Keratinocyte (primary cell): ENCODE data around the gene PYDC1. TPM values are rescaled to one million over a fixed set of nuclear protein-coding genes. Genes with fewer than 3 reads are reported as not detected.

Experiments
- DNase-seq: peaks from one replicate; pipeline ENCODE4 v3.0.0-alpha.2; 2011; ENCODE audit warnings: low read depth, missing footprints, low spot score
- FAIRE-seq: peaks from 2 replicates; lab custom pipeline; 2011; peaks lifted over from hg19 to GRCh38; lab: Jason Lieb, UNC
- H2AFZ ChIP-seq: 2 replicates; pipeline ENCODE4 v1.6.0; 2012; ENCODE audit warnings: low read length, control low read depth, inconsistent platforms; ENCODE audit not compliant: control insufficient read depth
- H3K27ac ChIP-seq: 2 replicates; pipeline ENCODE4 v1.5.1; 2011; ENCODE audit warnings: low read length; ENCODE audit not compliant: control insufficient read depth, insufficient read depth
- H3K27me3 ChIP-seq: 3 replicates; pipeline ENCODE4 v1.6.0; 2011; ENCODE audit warnings: low read length; ENCODE audit not compliant: control insufficient read depth, insufficient read depth; ENCODE audit errors: extremely low read depth
- H3K36me3 ChIP-seq, 2 experiments: 2 replicates in 1 of 2; 3 replicates in 1 of 2; pipeline ENCODE4 v1.5.1; 2011; ENCODE audit warnings: low read length in 2 of 2, mild to moderate bottlenecking in 1 of 2; ENCODE audit not compliant: control insufficient read depth in 2 of 2, insufficient read depth in 2 of 2; ENCODE audit errors: extremely low read depth in 1 of 2
- H3K4me1 ChIP-seq: 3 replicates; pipeline ENCODE4 v1.5.1; 2011; ENCODE audit warnings: low read length; ENCODE audit not compliant: control insufficient read depth, insufficient read depth; ENCODE audit errors: extremely low read depth
- H3K4me2 ChIP-seq: 3 replicates; pipeline ENCODE4 v1.6.0; 2011; ENCODE audit warnings: low read depth, low read length; ENCODE audit not compliant: control insufficient read depth, insufficient read depth; ENCODE audit errors: extremely low read depth
- H3K4me3 ChIP-seq, 3 experiments: fragments of 200-600 bp in 1 of 3; sonication (generic) in 1 of 3; 2 replicates in 2 of 3; 3 replicates in 1 of 3; pipeline ENCODE4 v1.5.1; 2011 to 2016; ENCODE audit warnings: low read length in 3 of 3, mild to moderate bottlenecking in 3 of 3, control low read depth in 2 of 3, inconsistent platforms in 1 of 3, low read depth in 1 of 3, mixed read lengths in 1 of 3, mixed run types in 1 of 3, moderate library complexity in 1 of 3; ENCODE audit not compliant: control insufficient read depth in 2 of 3, insufficient read depth in 2 of 3; ENCODE audit errors: extremely low read depth in 1 of 3
- H3K79me2 ChIP-seq: 2 replicates; pipeline ENCODE4 v1.6.0; 2012; ENCODE audit warnings: low read length; ENCODE audit not compliant: control insufficient read depth, insufficient read depth
- H3K9ac ChIP-seq: 3 replicates; pipeline ENCODE4 v1.6.0; 2011; ENCODE audit warnings: low read length; ENCODE audit not compliant: control insufficient read depth, insufficient read depth; ENCODE audit errors: extremely low read depth
- H3K9me1 ChIP-seq: 3 replicates; pipeline ENCODE4 v1.6.0; 2011; ENCODE audit warnings: low read length; ENCODE audit not compliant: control insufficient read depth, insufficient read depth; ENCODE audit errors: extremely low read depth
- H3K9me3 ChIP-seq: 2 replicates; pipeline ENCODE4 v1.5.1; 2012; ENCODE audit warnings: low read depth, low read length; ENCODE audit not compliant: control insufficient read depth
- H4K20me1 ChIP-seq: 3 replicates; pipeline ENCODE4 v1.6.0; 2011; ENCODE audit warnings: low read length; ENCODE audit not compliant: control insufficient read depth, insufficient read depth; ENCODE audit errors: extremely low read depth
- CTCF ChIP-seq, 3 experiments: IDR thresholded peaks in 1 of 3; conservative IDR thresholded peaks in 1 of 3; optimal IDR thresholded peaks in 1 of 3; 2 replicates in 2 of 3; 3 replicates in 1 of 3; pipeline versions ENCODE3 to v1.5.1; 2011; ENCODE audit warnings: low read length in 3 of 3, mild to moderate bottlenecking in 3 of 3, moderate library complexity in 2 of 3, control low read depth in 1 of 3, inconsistent platforms in 1 of 3; ENCODE audit not compliant: insufficient read depth in 2 of 3; ENCODE audit errors: extremely low read depth in 1 of 3
- EZH2 ChIP-seq: IDR thresholded peaks from one replicate; pipeline ENCODE4 v1.6.1; 2012; ENCODE audit warnings: inconsistent platforms, mild to moderate bottlenecking, low read length, moderate library complexity
- dilution Hi-C: fragments of 300-500 bp; cut with MboI; formaldehyde crosslinking; loops from one replicate; pipeline ENCODE4 v1.7.0; 2020; ENCODE audit warnings: low sequenced_read_pairs; ENCODE audit not compliant: extremely low pct_ligation_motif_present
- polyA plus RNA-seq, 5 experiments: library from polyadenylated mRNA; depleted of rRNA in 3 of 5; stranded (reverse) in 3 of 5; stranded (forward) in 1 of 5; unstranded in 1 of 5; fragments of >200 nt; gene quantifications; 1 replicate in 1 of 5; 2 replicates in 3 of 5; 3 replicates in 1 of 5; pipeline versions ENCODE4 v1.2.1 to v1.2.3, GENCODE V29; 2011 to 2012; ENCODE audit warnings: missing spikeins in 2 of 5, low read depth in 1 of 5, low replicate concordance in 1 of 5

PYDC1 gene
- polyA plus RNA-seq, 1 donor (not counting 4 experiments of a cell fraction or from before 2014, with no cell fraction given) = not detected

- no peaks in the 10 kb centered on the region for H3K9me3 ChIP-seq
- H3K4me2 ChIP-seq = no peak overlapping the region
- no peak overlapping the region for H2AFZ ChIP-seq
- no peaks in the 10 kb centered on the region for H3K4me1 ChIP-seq
- TF ChIP-seq EZH2 (no peak), CTCF (optimal IDR thresholded peaks at IDR 0.05 in 1 of 3, IDR thresholded peaks at IDR 0.05 in 1 of 3, conservative IDR thresholded peaks at IDR 0.05 in 1 of 3; ENCODE audit: extremely low read depth in 1 of 3, insufficient read depth in 2 of 3, low read length in 3 of 3) (no peak)
- H3K27ac ChIP-seq = no peak overlapping the region
- H3K9me1 ChIP-seq = no peaks in the 10 kb centered on the region
- H3K79me2 ChIP-seq = no peaks in the 10 kb centered on the region
- dilution Hi-C loops = no loop called here
- H3K4me3 ChIP-seq = no peak overlapping the region
- DNase-seq (no peak), FAIRE-seq (no peak)
- no peaks in the 10 kb centered on the region for H3K36me3 ChIP-seq
- H3K9ac ChIP-seq = no peak overlapping the region
- no peaks in the 10 kb centered on the region for H3K27me3 ChIP-seq
- no peaks in the 10 kb centered on the region for H4K20me1 ChIP-seq
These were observed 12.6 kb upstream of the PYDC1 start for GRCh38 chr16:31229501-31229900.

- Histone ChIP-seq H3K27ac (no peak overlapping the region), H3K9ac (no peak overlapping the region), H2AFZ (no peak overlapping the region), H3K4me2 (no peak overlapping the region), H3K4me3 (no peak overlapping the region), H3K4me1 (no peaks in the 10 kb centered on the region), H3K9me3 (no peaks in the 10 kb centered on the region), H3K27me3 (no peaks in the 10 kb centered on the region), H3K79me2 (no peaks in the 10 kb centered on the region), H3K9me1 (no peaks in the 10 kb centered on the region), H4K20me1 (no peaks in the 10 kb centered on the region), H3K36me3 (no peaks in the 10 kb centered on the region)
- dilution Hi-C loops = no loop called here
- DNase-seq = no peak
- no peak for TF ChIP-seq EZH2
- TF ChIP-seq CTCF (optimal IDR thresholded peaks at IDR 0.05 in 1 of 3, IDR thresholded peaks at IDR 0.05 in 1 of 3, conservative IDR thresholded peaks at IDR 0.05 in 1 of 3; ENCODE audit: extremely low read depth in 1 of 3, insufficient read depth in 2 of 3, low read length in 3 of 3) = no peak
- no peak for FAIRE-seq
These were observed 11.3 kb upstream of the PYDC1 start for GRCh38 chr16:31228206-31228605.
